KG1 (cell line): ENCODE measurements around the gene OTOS.

Experiments used
- DNase-seq: peaks from one replicate; lab custom pipeline; 2025; lab: John Stamatoyannopoulos, UW

The OTOS gene

DNA sequence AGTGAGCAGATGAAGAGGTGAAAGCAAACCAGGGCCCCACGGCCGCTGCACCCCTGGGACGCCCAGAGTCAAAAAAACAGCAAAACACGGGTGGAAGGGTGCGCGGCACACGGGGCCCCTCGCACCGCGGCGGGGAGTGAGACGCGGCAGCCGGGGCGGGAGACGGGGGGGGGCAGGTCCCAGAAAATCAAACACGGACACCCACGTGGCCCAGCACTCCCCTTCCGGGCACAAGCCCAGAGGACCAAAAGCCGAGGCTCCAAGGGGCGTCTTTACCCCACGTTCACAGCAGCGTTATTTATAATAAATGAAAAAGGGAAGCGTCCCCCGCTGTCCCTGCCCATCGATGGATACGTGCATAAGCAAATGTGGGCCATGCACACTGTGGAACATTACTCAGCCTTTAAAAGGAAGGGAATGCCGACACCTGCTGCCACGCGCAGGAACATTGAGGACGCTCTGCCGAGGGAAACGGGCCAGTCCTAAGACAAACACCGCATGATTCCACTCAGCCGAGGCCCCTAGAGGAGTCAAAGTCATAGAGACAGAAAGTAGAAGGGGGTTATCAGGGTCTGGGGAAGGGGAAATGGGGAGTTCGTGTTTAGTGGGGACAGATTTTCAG is 3.7 kb downstream of the OTOS start:
- no peak for DNase-seq

DNA sequence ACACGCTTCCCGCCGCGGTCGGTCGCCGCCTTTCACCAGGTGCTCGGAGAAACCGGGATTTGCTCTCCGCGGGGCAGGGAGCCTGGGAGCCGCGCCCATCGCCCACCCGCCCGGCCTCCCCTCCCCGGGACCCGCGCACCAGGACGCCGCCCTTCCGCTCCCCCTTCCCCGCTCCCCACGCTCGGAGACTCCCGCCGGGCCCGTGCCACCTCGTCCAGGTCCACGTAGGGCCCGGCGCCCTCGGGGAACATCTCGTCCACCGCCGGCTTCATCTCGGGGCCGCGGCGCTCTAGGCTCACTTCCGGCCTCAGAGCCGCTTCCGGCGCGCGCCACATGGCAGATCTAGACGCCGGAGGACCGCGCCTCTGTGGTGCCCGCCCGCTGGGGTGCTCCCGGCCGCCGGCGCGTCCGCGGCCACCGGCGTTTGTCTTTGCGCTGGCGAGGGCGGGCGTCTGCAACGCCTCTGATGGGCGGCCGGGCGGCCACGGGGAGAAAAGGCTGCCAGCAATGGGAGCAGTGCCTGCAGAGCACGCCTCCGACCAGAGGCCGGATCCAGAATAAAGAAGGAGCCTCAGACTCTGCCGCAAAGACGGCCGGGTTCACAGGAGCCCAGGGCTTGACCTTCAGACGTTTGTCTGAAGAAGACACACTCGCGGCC is 4.3 kb downstream of the OTOS start, which contains the start of gene COPS9:
Gene COPS9 (minus strand): TSS at position 293 of the 658 bp plus-strand sequence. CDS start 21 bp downstream, at position 272.
- DNase-seq, result peak; percentile 61

DNA sequence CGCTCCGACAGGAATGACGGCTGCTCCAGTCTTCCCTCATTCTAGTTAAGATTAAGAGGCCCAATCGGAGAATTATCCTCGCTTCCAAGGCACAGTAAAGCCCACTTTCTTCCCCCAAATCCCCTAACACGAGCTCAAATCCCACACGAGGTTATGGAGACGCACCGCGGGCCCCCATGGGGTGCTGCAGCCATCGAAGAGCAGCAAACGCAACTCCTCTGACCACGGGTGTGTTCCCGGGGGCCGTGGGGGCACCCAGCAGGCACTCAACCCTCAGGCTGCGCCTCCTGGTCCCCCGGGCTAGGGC is 4.8 kb downstream of the OTOS start:
- DNase-seq, result no peak

DNA sequence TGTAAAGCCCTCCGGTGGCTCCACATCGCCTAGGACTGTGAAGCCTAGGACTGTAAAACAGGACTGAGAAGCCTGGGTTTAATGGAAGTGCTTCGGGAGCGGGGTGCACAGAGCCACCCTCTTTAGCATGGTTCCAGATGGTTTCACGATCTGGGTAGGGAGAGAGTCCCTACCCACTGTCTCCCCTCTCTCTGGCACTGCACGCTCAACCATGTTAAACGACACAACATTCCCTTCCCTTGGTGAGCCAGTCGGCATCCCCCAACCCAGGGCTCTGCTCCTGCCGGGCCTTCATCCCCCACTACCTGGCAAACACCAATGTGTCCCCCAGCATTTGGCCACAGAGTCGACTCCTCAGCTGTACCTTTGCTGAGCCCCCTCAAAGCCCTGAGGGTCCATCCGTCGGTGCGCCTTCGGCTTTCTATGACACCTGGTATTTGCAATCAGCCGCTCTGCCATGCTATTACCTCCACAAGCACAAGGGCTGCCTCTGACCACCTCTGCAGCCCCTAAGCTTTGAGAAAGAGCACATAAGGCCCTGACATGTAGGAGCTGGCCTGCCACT is 5.4 kb downstream of the OTOS start:
- DNase-seq, result no peak

DNA sequence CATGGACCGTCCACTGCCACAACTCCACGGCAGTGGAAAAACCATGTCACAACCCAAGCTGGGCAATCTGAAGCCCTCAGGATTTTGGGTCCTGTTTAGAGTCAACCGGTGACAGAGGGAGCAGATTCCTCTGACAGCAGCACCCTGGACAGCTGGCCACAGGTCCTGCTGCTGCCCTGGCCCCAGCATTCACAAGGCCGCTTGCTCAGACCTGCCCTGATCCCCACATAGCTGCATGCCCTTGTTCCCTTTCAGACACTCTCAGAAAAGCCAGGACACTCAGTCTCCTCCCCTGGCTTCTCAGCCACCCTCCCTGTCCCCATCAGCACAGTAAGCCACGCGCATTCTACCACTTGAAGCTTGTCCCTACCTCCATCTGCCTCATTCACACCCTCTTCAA is 6.0 kb downstream of the OTOS start:
- no peak for DNase-seq

DNA sequence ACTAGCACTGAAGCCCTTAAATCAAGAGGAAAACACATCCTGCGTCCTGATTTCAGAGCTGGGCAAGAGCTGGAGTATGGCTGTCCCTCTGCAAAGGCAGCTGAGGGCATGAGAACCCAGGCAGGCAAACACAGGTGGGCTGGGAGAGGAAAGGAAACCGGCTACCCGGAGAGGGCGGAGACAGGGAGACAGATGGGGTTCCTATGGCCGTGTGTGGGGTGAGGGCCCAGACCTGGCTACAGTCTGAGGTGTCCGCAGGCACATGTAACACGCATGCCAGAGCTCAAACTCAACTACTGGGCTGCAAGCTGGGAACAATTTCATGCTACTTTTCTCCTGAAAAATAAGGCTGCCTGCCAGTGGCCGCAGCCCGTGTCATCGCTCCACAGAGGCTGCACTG is 7.1 kb downstream of the OTOS start:
- DNase-seq, result no peak

DNA sequence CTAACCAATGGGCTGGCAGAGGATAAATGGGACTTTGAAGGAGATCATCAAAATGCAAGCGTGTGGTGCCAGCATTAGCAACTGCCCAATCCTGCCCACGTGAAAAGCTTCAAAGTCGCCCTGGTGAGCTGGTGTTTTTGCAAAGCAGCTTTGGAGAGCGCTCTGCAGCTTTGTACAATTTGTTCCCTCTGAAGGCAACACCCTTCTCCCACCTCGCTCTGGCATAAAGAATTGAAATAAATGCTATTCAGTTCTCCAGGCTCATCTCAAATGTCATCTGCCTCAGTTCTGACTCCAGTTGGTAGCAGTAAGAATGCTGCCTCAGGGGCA is 7.8 kb downstream of the OTOS start:
- no peak for DNase-seq

DNA sequence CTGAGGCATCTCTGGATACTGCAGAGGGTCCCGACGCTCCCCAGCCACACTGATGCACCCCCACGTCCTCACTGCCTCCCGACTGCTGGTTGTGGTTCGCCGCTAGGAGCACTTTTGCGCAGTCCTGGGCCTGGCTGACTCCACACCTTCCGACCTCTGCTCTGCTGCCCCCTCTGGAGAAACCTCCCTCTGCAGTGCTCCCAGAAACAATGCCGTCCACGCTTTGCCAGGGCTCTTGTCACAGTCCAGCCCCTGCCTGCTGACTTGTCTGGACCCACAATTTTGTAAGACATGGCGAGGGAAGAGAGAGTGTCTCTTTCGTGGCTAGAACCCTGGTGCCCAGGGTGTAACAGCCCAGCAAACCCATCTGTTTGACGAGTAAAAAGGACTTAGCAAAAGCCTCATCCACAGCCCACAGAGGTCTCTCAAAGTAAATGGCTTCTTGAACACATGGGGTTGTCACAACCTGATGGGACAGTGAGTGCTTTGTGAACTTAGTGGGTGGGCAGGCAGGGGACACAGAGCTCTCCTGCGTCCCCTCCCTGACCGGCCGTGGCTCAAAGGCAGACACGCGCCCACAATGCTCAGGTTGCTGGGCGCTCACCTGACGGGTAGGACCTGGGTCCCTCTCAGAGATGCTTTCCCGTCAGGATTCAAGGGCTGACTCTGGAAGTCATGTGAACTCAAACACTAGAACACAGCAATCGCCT is 8.4 kb downstream of the OTOS start:
- DNase-seq, result no peak

DNA sequence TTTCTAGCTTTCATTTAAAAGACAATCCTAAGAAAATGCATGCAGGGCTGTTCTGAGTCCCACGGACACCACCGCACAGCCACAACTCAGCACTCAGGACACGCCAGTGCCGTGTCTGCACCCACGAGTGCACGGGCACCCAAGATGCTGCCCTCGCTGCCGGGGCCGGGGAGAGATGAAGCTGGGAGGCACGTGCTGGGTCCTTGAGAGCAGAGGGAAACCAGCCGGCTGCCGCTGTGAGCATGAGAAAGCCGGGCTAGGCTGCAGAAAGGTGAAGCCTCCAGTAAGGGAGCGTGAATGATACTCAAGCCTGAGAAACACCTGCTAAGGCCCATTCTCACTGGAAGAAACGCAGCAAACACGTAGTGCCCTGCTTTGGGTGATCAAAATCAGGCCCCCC is 9.2 kb downstream of the OTOS start:
- DNase-seq, result no peak

DNA sequence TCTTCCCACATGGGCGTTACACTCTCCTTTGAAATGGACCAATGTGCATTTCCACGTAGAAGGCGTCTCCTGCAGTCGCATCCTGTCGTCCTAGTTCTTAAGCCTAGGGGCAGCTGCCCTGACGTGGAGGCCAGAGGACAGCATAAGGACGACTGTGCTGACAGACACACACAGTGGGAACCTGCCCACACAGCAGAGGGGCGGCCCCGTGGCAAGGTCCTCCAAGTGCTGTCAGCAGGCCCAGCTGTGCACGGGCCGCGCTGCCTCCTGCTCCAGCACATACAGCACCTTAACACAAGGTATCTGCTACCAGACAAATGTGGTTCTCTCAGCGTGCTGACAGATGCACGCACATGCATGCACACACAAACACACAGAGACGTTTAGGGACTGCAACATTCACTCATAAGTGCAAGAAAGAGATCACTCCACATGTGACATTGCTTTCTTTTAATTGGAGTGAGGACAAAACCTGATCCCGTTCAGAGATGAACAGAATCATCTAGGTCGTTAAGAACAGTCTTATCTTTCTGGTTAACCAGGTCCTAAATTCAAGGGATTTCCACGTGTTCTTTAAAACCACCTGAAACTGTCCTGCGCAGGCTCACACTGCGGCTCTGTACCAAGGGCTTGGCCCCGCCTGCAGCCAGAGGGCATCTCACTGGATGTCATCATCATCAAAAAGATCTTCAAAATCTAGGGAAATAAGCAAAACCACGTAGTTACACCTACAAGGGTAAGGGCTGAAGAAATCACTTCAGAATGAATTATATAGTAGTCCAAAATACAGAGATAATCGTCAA is 9.9 kb downstream of the OTOS start:
- no peak for DNase-seq

DNA sequence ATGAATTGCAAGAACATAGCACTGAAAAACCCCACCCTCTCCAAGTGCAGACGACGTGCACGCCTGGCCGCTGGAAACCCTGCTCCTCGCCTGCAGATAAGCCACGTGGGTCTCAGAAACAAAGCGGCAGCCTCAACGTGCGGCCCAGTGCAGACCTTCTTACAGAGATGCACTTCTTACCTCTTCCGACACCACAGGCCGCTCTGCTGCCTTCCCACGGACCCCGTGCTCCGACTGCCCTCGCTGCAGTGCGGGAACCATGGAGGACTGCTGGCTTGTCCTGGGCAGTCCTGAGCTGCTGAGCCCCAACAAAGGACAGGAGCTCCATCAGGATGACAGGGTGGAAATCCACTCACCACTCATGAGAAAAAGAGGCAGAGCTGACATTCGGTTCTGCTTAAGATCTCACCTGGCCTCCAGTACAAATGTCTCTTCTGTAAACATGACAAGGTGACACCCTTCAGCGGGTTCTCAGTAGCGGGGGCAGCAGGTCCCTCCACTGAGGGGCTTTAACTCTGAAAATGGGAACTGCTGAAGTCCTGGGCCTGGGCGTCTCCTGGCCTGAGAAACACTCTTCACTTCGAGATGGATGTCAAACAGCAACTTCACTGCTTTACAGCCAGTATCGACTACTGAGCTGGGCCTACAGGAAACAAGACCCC is 10.6 kb downstream of the OTOS start:
- DNase-seq, result no peak

DNA sequence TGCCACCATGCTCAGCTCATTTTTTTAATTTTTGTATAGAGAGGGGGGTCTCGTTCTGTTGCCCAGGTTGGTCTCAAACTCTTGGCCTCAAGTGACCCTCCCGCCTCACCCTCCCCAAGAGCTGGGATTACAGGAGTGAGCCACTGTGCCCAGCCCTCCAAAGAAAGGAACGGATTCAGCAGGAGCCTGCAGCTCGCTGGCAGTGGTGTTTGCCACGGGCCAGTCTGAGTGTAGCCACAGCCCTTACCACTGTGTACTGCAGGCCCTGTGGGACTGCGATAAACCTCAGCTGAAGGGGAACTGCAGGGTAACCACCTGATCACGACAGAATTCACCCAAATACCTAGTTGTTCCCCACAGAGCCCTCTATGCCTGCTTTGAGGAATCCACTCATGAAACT is 11.1 kb downstream of the OTOS start:
- no peak for DNase-seq

DNA sequence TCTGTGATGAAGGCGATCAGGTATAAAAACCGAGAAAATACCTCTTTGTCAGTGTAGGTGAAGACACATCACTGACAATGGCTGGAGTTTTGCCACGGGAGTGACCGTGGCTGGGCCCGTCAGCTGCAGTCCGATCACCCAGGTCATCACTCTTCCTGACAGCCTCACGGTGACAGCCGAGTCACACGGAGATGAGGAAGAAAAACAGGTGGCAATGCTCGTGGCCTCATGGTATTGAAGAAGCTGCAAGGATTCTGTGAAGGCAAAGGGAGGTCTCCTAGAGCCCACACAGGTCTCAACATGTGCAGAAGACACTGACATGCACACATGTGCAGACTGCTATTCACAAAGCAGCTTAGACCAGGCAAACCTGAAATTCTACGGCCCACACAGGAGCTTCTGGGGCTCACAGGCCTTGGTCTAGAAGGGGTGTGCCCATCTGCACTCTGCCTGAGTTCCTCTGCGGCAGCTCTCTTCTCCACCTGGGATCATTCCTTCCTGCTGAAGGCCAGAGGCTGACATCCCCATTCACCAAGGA is 11.8 kb downstream of the OTOS start:
- no peak for DNase-seq

DNA sequence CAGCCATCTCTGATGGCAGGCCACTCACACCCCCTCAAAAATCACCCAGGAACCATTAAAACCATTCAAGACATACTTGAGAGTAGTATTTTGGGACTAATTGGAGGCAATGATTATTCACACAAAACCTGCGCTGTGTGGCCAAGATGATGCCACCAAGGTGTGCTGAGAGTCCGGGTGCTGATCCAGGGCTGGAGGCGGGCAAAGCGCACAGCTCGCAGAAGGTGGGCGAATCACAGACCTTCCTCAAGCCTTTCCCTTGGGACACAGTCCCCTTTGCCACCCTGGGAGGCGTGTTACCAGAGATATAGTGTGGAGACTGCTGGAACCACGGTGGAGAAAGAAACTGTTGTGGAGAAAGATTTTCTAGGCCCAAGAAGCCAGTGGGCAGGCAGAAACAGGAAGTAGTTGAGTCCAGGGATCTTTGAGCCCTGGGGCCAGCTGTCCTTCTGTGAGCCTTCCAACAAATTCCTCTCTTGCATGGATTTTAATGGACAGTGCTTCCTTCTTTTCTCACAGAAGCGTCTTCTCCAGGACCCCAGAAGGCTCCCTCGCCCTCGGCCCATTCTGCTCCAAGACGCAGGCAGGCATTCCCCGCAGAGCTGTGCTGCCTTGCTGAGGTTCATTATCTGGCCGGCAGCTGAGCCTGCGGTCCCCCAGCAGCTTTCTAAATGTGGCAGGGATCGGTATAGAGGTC is 12.4 kb downstream of the OTOS start:
- no peak for DNase-seq

DNA sequence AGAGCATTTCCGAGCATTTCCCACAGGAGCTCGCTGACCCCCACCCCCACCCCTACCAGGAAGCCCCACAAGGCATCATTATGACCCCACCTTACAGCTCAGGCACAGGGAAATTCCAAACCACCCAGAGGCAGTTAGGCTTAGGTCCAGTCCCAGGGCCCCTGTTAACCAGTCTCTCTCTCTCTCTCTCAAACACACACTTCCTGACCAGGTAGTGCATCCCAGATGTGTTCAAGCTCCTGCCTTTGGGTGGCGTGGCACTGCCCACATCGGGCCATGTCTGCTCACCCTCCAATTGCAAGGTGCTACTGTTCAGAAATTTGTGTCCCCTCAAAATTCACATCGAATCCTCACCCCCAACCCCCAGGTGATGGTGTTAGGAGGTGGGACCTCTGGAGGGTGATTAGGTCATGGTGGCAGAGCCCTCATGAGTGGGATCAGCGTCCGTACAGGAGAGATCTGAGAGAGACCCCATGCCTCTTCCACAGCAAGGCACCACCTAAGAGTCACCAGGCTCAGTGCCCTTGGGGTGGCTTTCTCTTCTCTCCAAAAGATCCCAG is 13.2 kb downstream of the OTOS start:
- DNase-seq, result no peak

DNA sequence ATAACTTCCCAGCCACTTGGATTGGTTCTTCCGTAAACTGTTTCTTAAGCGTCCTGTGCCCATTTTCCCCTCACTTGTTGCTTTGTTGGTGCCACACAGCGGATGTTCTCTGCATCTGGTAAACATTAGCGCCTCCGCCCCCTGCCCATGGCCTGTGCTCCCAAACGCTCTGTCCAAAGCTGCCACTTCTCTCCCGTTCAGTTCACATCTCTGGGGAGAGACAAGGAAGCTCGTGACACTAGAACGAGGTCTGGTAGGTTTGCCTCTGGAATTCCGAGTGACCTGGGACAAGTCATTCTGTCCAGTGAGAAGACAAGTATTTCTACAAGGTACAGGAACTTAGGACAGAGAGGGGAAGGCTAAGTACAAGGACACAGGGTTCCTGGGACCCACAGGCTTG is 13.7 kb downstream of the OTOS start:
- no peak for DNase-seq

DNA sequence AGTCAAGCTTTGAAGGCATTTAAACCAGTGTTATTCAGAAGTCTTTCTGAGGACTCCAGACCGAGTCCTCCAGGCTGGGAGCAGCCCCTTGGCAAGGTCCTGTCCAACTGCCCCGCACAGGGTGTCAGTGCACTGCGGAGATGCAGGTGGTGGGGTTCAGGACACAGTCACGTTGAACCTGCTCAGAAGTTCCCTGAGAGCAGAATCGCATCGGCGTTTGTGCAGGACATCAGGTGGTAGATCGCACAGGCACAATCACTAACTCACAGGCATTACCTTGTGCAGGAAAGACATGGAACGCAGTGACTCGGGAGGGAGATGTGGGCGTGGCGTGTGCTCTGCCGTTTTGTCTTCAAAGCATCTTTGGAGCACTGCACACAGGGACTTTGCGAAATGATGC is 14.7 kb downstream of the OTOS start:
- no peak for DNase-seq

DNA sequence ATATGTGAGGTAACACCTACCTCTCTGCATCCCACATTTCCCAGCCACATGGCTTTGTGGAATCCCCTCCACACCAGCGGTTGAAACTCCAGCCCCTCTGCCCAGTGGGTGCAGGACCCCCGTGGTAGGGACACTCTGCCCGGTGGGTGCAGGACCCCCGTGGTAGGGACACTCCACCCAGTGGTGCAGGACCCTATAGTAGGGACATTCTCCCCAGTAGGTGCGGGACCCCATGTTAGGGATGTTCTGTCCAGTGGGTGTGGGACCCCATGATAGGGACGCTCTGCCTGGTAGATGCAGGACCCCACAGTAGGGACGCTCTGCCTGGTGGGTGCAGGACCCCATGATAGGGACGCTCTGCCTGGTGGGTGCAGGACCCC is 15.8 kb downstream of the OTOS start:
- no peak for DNase-seq

DNA sequence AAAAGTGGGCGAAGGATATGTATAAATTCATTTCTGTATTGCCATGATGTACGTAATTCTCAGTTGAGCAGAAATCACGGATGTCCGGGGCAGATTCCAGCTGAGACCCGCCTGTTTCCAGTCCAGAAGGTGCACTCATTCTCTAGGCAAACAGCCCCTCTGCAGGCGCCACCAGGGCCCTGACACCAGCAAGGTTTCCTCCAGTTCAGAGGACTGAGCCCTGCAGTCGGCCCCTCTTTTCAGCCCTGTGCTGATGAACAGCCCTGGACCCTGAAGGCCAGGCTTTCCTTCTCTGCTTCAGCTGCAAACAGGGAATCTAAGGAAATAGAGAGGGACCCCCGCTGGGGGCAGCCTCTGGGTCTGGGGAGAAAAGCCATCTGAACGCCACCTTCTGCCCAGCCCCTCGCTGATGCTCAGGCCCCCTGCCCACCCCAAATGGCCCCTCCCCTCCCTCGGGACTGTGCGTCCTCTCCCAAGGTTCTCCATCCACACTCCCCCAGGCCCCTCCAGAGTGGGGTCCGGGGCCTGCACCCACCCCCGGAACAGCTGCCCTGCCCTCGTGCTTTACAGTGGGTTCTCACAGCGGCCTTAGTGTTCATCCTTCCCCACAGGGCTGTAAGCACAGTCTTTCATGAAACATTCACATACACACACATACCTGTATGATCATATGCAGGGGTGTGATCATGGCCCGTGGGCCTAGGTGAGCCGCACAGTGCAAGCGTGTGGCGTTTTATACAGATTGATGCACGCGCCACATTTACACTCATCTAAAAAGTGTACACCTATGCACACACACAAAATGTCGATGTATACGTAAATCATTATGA is 16.4 kb downstream of the OTOS start:
- DNase-seq, result no peak

DNA sequence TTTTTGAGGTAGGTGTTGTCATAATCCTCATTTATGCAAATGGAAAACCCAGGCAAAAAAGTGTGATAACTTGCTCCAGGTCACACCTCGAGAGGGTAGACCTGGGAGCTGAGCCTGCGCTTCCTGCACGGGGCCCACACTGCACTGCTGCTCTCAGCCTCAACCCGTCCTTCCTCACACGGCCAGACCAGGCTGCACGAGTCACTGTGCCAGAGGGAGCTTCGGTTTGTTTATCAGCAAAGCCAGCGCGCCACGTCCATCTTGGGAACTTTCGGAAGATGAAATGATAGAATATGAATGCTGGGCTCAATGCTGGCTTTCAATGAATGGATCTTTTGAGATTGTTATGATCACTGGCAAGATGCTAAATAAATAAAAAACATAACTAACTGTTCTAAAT is 18.8 kb downstream of the OTOS start:
- DNase-seq, result no peak
